HL-60 (cell line): Measurements from ENCODE around the gene GABBR1.

Source experiments
- CTCF ChIP-seq: IDR thresholded peaks from one replicate; pipeline ENCODE4 v1.5.1; 2011; ENCODE audit warnings: low read length, control low read depth, inconsistent platforms; ENCODE audit not compliant: insufficient read depth
- SPI1 ChIP-seq: IDR thresholded peaks from 2 replicates; pipeline ENCODE4 v1.6.1; 2012; ENCODE audit warnings: low read depth, mild to moderate bottlenecking, borderline replicate concordance

GRCh38 chr6:29564875-29565274 lies 68.1 kb downstream of the GABBR1 start:
- TF ChIP-seq CTCF (no peak), SPI1 (no peak)
